Measurements from ENCODE around the gene GLYAT.
"Not testable (repeated sequence)": the region's sequence is repeated elsewhere in the genome, so short reads cannot be mapped to it uniquely, and the experiment has no call there.

The GLYAT gene

GRCh38 chr11:58742981-58743880, 11.5 kb upstream of the GLYAT start:
- DNase-seq (ENCODE audit: low spot score): no peak

DNA sequence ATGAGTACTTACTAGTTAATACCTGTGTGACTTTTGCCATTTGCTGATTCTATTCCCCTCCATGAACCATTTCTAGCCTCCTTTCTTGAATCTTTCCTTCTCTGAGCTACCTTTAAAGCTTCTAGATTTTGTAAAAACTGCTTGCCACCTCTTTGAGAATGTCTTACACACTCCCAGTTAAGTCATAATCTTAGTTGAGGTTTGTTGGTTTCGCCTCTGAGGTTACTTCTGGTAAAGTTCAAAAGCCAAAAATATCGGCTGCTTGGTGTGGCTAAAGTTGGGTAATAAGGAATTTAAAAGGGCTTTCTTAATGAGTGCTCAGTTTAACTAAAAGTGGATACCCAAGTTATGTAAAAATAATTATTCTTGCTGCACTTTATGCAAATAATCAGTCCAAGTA, 10.4 kb upstream of the GLYAT start:
- no peak for DNase-seq (ENCODE audit: low spot score)

DNA sequence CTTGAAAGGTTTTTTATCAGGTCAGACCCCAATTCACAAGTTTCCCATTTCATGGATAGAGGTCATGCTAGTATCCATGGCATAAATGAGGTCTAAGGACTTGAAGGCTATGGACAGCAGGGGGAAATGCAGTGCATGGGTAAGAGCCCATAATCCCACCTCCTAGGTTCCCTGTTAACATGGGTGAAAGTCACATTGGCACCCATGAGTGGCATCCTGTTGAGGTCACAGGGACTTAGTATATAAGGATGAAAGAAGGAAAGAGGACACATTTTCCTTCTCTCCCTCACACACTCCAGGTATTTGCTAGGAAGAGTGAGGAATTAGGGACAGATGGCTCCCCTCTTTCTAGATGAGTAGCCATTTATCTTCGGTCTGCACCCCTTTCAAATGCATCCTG, 9.4 kb upstream of the GLYAT start:
- DNase-seq (ENCODE audit: low spot score): no peak

DNA sequence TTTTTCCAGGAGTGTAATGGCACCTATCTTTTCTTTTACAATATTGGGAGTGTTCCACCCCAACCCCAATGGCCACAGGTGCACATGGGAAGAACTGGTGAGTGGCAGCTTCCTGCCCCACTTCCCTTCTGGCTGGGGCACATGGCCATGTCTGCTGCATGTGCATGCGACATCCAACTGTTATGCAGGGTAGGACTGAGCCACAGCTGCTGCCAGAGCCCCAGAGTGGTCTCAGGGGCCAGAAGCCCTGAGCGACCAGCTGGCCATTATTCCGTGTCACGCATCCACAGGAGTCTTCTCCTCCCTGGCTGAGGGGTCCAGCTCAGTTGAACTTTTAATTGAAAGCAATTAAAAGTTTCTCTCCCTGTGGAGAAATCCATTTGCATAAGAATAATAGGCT, 8.7 kb upstream of the GLYAT start:
- no peak for DNase-seq (ENCODE audit: low spot score)

GRCh38 chr11:58739725-58740430, 8.1 kb upstream of the GLYAT start:
- DNase-seq (ENCODE audit: low spot score): no peak

DNA sequence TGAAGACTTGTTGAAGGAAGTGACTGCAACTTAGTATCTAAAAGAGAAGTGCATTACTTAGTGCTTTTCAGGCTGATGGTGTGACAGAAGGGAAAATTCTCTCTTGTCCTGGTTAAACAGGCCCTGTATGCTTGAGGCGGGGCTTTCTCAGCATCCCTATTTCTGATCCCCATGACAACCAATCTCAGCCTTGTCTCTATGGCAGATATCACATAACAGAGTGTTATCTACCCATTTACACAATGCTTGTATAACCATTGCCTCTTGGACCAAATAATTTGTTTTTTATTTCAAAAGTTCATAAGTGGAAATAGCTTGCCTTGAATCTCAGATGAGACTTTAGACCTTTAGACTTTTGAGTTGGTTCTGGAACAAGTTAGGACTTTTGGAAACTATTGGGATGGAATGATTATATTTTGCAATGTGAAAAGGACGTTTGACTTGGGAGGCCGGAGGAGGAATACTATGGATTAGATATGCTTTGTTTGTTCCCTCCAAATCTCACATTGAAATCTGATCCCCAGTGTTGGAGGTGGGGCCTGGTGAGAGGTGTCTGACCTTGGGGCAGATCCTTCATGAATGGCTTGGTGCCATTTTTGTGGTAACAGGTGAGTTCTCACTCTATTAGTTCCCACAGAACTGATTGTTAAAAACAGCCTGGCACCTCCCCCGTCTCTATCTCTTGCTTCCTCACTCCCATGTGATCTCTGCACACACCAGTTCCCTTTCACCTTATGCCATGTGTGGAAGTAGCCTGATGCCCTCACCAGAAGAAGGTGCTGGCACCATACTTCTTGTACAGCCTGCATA, 3.1 kb upstream of the GLYAT start:
- DNase-seq (ENCODE audit: low spot score): no peak

- DNase-seq (ENCODE audit: low spot score): no peak
Observed at GRCh38 chr11:58730507-58731089, 1.1 kb downstream of the GLYAT start.

- no peak for DNase-seq (ENCODE audit: low spot score)
Observed at GRCh38 chr11:58727415-58727797, 4.3 kb downstream of the GLYAT start.

DNA sequence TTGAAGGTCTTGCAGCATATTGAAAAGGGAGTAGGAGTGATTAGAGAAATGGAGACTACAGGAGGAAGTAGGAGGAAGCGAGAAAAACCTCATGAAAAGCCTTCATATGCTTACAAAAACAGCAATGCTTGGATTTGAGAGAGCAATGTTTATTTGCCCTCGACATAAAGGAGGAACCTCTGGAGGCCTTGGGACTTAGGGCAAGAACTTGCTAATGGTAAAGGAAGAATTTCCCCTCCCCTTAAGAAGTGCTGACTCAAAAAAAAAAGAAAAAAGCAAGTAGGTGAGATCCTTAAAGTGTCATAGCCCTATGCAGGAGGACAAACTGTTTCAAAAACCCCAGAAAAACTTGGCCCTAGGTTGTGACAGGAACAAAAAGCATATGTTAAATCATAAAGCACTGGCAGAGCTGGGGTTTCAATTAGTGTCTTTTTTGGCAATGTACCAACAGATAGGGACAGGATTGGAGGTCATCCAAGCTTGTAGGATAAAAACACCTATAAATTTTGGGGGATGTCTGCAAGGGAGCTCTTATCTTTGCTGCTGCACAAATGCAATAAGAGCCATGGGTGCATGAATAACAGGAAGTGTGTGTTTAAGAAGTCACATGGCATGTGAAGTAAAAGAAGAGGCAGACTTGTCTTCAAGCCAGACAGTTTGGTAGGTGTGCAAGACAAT, 4.9 kb downstream of the GLYAT start:
- no peak for DNase-seq (ENCODE audit: low spot score)

- no peak for DNase-seq (ENCODE audit: low spot score)
Observed at GRCh38 chr11:58719406-58720117, 12.2 kb downstream of the GLYAT start.

- no peak for DNase-seq (ENCODE audit: low spot score)
Observed at GRCh38 chr11:58712531-58712930, 19.2 kb downstream of the GLYAT start.

GRCh38 chr11:58711832-58712231, 19.9 kb downstream of the GLYAT start:
- no peak for DNase-seq (ENCODE audit: low spot score)

DNA sequence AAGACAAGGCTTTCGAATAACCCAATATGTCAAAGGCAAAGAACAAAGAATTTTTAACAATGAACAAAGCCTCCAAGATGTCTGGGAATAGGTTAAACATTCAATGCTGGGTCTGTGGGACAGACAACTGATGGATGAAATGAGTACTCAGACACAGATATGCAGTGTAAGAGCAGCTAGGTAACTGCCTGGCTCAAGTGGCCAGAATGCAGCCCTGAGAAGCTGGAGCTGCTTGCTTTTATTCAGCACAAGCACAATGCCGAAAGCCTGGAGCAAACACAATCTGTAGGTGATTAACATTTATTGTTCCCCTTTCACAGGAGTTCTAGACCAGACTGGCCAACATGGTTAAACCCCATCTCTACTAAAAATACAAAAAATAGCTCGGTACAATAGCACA, 24.0 kb downstream of the GLYAT start:
- no peak for DNase-seq (ENCODE audit: low spot score)

DNA sequence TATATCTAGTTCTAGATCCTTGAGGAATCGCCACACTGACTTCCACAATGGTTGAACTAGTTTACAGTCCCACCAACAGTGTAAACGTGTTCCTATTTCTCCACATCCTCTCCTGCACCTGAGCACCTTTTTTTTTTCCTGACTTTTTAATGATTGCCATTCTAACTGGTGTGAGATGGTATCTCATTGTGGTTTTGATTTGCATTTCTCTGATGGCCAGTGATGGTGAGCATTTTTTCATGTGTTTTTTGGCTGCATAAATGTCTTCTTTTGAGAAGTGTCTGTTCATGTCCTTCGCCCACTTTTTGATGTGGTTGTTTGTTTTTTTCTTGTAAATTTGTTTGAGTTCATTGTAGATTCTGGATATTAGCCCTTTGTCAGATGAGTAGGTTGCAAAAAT, 34.9 kb downstream of the GLYAT start:
- DNase-seq (ENCODE audit: low spot score): not testable (repeated sequence)

DNA sequence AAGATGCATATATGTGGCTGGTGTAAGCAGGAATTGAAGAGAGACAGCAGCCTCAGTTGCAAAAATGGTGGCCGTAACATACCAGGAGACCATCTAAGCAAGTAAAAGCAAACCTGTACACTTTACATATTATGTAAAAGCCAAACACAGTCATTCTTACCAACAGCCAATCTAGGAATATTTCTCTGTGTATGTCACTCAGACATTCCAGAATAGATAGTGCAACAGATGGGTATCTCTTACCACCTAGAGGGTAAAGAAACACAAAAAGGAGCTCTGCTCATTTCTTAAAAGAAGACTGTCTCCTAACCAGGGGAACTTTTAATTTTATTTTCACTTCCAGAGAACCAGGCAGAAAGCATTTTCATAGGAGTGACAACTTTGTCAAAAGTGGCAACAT, 38.7 kb downstream of the GLYAT start:
- no peak for DNase-seq (ENCODE audit: low spot score)

DNA sequence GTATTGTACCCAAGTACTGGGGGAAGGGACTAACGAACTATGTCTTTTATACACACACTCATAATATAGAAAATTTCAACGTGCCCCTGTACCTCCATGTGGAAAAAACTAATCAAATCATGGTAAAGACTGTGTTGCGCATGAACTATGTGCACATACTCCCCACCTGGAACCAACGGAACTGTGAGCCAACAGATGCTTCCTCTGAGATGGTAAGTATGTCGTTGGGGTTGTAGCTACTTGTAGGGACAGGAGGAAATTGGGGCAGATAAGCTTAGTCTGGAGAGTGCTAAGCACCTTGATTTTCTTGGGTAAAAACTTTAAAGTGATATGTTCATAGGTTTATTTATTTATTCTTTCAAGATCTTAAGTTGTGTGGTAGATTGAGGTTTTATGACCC, 40.1 kb downstream of the GLYAT start:
- no peak for DNase-seq (ENCODE audit: low spot score)

DNA sequence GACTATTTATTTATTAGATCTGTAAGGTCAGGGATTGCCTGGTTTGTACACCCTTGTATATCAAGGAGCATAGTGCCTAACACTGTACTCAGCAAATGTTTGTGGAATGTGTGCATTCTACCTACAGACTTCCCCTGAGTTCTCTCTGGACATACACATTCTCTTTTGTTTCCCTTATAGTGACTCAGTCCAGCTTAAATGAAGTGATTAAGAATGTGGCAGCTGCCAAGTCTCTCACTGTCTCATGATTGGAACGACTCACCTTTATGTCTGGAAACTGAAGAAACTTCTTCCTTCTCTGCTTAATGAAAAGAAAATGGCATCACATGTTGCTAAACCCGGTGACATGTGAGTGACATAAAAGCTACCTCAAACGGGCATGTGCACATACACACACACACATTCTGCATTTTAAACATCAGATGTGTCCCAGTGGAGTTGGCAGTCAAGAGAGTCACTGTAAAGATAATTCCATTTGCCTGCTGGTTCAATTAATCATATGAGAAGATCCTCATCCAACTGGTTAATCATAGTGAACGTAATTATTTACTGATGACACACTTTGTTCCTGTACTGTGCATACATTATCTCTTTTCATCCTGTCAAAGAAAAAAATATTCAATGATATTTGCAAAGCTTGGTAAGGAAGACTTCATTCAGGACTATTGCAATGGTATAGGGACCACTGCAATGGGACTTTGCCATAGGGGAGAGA, 42.8 kb downstream of the GLYAT start:
- no peak for DNase-seq (ENCODE audit: low spot score)

DNA sequence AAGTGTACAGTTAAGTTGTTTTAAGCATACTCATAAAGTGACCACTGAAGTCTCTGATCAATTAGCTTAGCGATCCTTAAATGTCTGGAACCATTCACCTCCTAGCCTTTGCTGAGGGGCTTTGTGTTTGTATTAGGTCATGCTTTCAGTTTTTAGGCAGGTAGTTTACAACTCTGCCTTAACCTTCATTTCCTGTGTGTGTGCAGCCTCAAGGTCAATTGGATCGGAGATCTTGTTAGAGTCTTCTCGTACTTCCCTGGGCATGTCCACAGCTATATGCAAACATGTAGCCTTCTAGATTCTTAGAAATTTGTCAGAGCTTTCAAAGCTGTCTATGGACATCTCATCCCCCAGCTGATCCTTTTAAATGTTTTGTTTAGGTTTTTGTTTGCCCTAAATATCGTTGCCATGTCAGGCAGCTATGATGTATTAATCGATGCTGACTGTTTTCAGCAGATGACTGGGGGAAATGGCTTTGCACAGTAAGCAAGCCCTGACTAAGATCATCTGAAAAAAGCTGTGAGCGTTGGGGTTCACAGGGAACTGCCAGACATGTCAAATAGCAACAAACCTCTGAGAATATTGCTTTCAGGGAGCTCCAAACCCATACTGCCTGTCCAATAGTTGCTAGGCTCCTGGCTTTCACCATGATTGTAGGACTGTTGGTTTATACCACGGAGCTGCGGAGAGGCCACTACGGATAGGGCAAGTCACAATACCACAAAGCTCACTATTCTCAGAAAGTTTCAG, 45.6 kb downstream of the GLYAT start:
- no peak for DNase-seq (ENCODE audit: low spot score)

DNA sequence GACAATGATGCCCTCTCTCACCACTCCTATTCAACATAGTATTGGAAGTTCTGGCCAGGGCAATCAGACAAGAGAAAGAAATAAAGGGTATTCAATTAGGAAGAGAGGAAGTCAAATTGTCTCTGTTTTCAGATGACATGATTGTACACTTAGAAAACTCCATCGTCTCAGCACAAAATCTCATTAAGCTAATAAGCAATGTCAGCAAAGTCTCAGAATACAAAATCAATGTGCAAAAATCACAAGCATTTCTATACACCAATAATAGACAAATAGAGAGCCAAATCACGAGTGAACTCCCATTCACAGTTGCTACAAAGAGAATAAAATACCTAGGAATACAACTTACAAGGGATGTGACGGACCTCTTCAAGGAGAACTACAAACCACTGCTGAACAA, 49.1 kb downstream of the GLYAT start:
- DNase-seq (ENCODE audit: low spot score): not testable (repeated sequence)

DNA sequence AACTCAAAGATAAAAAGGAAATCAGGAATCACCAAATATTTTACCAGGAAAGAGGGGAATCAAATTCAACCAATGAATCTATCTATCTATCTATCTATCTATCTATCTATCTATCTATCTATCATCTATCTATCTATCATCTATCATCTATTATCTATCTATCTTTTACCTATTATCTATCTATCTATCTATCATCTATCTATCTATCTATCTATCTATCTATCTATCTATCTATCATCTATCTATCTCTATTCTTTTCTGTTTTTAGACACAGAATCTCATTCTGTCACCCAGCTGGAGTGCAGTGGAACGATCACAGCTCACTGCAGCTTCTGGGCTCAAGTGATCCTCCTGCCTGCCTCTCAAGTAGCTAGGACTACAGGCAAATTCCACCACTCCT, 54.2 kb downstream of the GLYAT start:
- DNase-seq (ENCODE audit: low spot score): not testable (repeated sequence)

Data from D341Med (cell line).